GM12891 (cell line): ENCODE results near the gene IKZF4.

Source experiments
- POLR2A ChIP-seq: IDR thresholded peaks from 2 replicates; pipeline ENCODE4 v1.6.1; 2011; ENCODE audit warnings: low read depth, low read length, control low read depth
- POLR2AphosphoS5 ChIP-seq: IDR thresholded peaks from 2 replicates; pipeline ENCODE4 v1.6.1; 2011; ENCODE audit warnings: low read depth, low read length, control low read depth
- TAF1 ChIP-seq: IDR thresholded peaks from 2 replicates; pipeline ENCODE4 v1.6.1; 2011; ENCODE audit warnings: low read depth, low read length, control low read depth

DNA sequence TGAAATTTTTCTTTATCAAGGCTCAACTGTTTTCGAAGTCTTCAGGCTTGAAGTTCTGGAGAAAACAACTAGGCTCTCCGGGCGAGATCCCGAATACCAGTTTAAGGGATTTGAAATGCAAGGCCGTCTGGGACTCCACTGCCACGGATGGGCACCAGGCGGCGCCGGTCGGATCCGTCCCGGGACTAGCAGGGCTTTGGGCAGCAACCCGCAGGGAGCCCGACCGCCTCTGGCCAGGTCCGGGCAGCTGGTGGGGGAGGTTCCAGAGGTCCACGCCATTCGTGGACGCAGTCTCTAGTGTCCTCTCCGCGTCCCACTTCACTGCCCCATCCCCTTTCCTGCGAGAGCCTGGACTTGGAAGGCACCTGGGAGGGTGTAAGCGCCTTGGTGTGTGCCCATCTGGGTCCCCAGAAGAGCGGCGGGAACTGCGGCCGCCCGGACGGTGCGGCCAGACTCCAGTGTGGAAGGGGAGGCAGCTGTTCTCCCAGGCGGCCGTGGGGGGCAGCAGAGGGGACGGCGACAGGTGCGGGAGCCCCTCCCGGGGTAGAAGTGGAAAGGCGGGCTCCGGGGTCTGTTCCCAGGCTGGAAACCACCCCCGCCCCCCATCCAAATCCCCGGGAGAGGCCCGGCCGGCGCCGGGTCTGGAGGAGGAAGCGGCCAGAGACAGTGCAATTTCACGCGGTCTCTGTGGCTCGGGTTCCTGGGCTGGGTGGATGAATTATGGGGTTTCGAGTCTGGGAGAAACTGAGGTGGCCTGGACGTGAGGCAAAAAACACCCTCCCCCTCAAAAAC lies 58.3 kb downstream of the IKZF4 start:
- TF ChIP-seq TAF1, result no peak
- TF ChIP-seq POLR2AphosphoS5, result no peak
- no peak for TF ChIP-seq POLR2A
